Body of pancreas (tissue), 4 donors: ENCODE results near the gene A3GALT2. TPM values are rescaled to one million over a fixed set of nuclear protein-coding genes. Genes with fewer than 3 reads are reported as not detected.
A peak's percentile ranks its signal among the peaks of the same experiment; 100 is the strongest.

Source experiments
- ATAC-seq: fragments of 150-250 bp; one replicate; pipeline ENCODE4 v1.9.1; 2016
- DNase-seq, 4 donors: peaks; one replicate each; pipeline ENCODE4 v3.0.0-alpha.2; 2019
- H3K27ac ChIP-seq, 4 donors: fragments of 200-600 bp; sonication (generic); 1 replicate in 3 of 4; 2 replicates in 1 of 4; pipeline versions ENCODE4 v1.5.1 to v1.6.1; 2016 to 2019; ENCODE audit warnings: mild to moderate bottlenecking in 1 of 4, mixed read lengths in 1 of 4, moderate library complexity in 1 of 4
- H3K27me3 ChIP-seq, 2 donors: fragments of 200-600 bp; sonication (generic); one replicate each; pipeline ENCODE4 v1.6.0; 2016; ENCODE audit warnings: mild to moderate bottlenecking in 1 of 2
- H3K36me3 ChIP-seq, 2 donors: fragments of 200-600 bp; sonication (generic); replicated peaks in 1 of 2; 2 replicates each; pipeline ENCODE4 v1.5.1; 2016; ENCODE audit warnings: low read depth in 2 of 2; ENCODE audit not compliant: insufficient read depth in 1 of 2
- H3K4me1 ChIP-seq: fragments of 200-600 bp; sonication (generic); one replicate; pipeline ENCODE4 v1.6.0; 2016
- H3K4me3 ChIP-seq, 2 donors: fragments of 200-600 bp; sonication (generic); 1 replicate in 1 of 2; 2 replicates in 1 of 2; pipeline ENCODE4 v1.5.1; 2016 to 2019
- H3K9me3 ChIP-seq, 3 donors: fragments of 200-600 bp; sonication (generic); 1 replicate in 2 of 3; 2 replicates in 1 of 3; pipeline ENCODE4 v1.5.1; 2016
- CTCF ChIP-seq, 7 experiments: fragments of 450-650 bp in 4 of 7; fragments of 200-600 bp in 3 of 7; sonication (generic) in 3 of 7; IDR thresholded peaks; one replicate each; pipeline ENCODE4 v1.5.1; 2016 to 2019; ENCODE audit warnings: antibody characterized with exemption in 7 of 7
- POLR2A ChIP-seq, 3 donors: fragments of 450-650 bp; IDR thresholded peaks; one replicate each; pipeline ENCODE4 v1.6.1; 2016; ENCODE audit warnings: antibody characterized with exemption in 3 of 3, mild to moderate bottlenecking in 2 of 3
- WGBS, 2 donors: methylation state at CpG; one replicate each; pipeline ENCODE4 v1.1.5; 2017; 5-methylcytosine and 5-hydroxymethylcytosine counted together
- intact Hi-C: fragments of 100-400 bp; cut with DNase I; formaldehyde crosslinking; loops from one replicate; pipeline ENCODE4 v1.15.1; 2023
- total RNA-seq, 2 donors: library from RNA; depleted of rRNA; stranded (reverse); fragments of >200 nt; gene quantifications; one replicate each; pipeline ENCODE4 v1.1.0, GENCODE V29; 2016

The A3GALT2 gene
- total RNA-seq, 2 donors from 2014 or later: not detected

GRCh38 chr1:33288976-33289857 is 31.7 kb downstream of the A3GALT2 start:
- DNase-seq: peak in 1 of 4 donors; percentile 9
- Histone ChIP-seq H3K27ac (no peak overlapping the region), H3K36me3 (no peaks in the 10 kb centered on the region), H3K4me1 (peaks cover 7% of the 10 kb centered on the region), H3K9me3 (no peaks in the 10 kb centered on the region), H3K4me3 (no peak overlapping the region), H3K27me3 (no peaks in the 10 kb centered on the region)
- intact Hi-C loops: no loop called here
- ATAC-seq: no peak
- WGBS, 2 donors: 88 to 93% methylated on average over 15 to 16 of the region's 16 CpGs
- TF ChIP-seq CTCF (IDR thresholded peaks at IDR 0.05): no peak
- TF ChIP-seq POLR2A (IDR thresholded peaks at IDR 0.05): no peak

GRCh38 chr1:33287317-33287716 is 33.6 kb downstream of the A3GALT2 start:
- DNase-seq (peak in 1 of 4 donors; percentile 0), ATAC-seq (no peak)
- no peaks in the 10 kb centered on the region for H3K9me3 ChIP-seq
- WGBS, 2 donors: 77 to 93% methylated on average over 2 of the region's 2 CpGs
- H3K4me3 ChIP-seq: no peak overlapping the region
- intact Hi-C loops: no loop called here
- H3K27me3 ChIP-seq: no peaks in the 10 kb centered on the region
- H3K4me1 ChIP-seq: peaks cover 7% of the 10 kb centered on the region
- no peak overlapping the region for H3K27ac ChIP-seq
- H3K36me3 ChIP-seq: no peaks in the 10 kb centered on the region
- TF ChIP-seq CTCF (IDR thresholded peaks at IDR 0.05) (no peak), POLR2A (IDR thresholded peaks at IDR 0.05) (no peak)

GRCh38 chr1:33286451-33287185 is 34.3 kb downstream of the A3GALT2 start:
- H3K4me1 ChIP-seq: peaks cover 7% of the 10 kb centered on the region
- H3K27ac ChIP-seq: no peak overlapping the region
- peaks cover 0 to 3% of the 10 kb centered on the region in 2 donors for H3K36me3 ChIP-seq
- WGBS, 2 donors: 79 to 83% methylated on average over 8 of the region's 8 CpGs
- no peaks in the 10 kb centered on the region for H3K27me3 ChIP-seq
- DNase-seq (peak in 1 of 4 donors; percentile 5), ATAC-seq (no peak)
- no peaks in the 10 kb centered on the region for H3K9me3 ChIP-seq
- TF ChIP-seq CTCF (IDR thresholded peaks at IDR 0.05) (no peak), POLR2A (IDR thresholded peaks at IDR 0.05) (no peak)
- H3K4me3 ChIP-seq: no peak overlapping the region
- intact Hi-C loops: no loop called here

- WGBS, 2 donors: 60 to 63% methylated on average over 6 of the region's 6 CpGs
Measured at GRCh38 chr1:33284049-33284448, 36.8 kb downstream of the A3GALT2 start.

More at GRCh38 chr1:33284049-33284448, 36.8 kb downstream of the A3GALT2 start:
- ATAC-seq (no peak), DNase-seq (peak in 1 of 4 donors; percentile 11)
- Histone ChIP-seq H3K9me3 (no peaks in the 10 kb centered on the region), H3K4me1 (peaks cover 7% of the 10 kb centered on the region), H3K27me3 (no peaks in the 10 kb centered on the region), H3K36me3 (peaks cover 0 to 7% of the 10 kb centered on the region in 2 donors), H3K27ac (peak overlapping the region in 1 of 4 donors; percentile 24), H3K4me3 (no peak overlapping the region)
- intact Hi-C loops: no loop called here
- TF ChIP-seq CTCF (IDR thresholded peaks at IDR 0.05) (no peak), POLR2A (IDR thresholded peaks at IDR 0.05) (no peak)
